ENCODE data around the gene PHACTR4. TPM values are rescaled to one million over a fixed set of nuclear protein-coding genes. Genes with fewer than 3 reads are reported as not detected.
"Not testable (repeated sequence)": the region's sequence is repeated elsewhere in the genome, so short reads cannot be mapped to it uniquely, and the experiment has no call there.

Gene PHACTR4
- total RNA-seq, 4 donors from 2014 or later: 9.1 to 17.7 (median 13.4) TPM

GRCh38 chr1:28510970-28511440, 141.5 kb downstream of the PHACTR4 start:
- Histone ChIP-seq H3K4me3 (no peak overlapping the region), H3K27ac (peak overlapping the region in 1 of 4 donors; percentile 93), H3K36me3 (peaks cover 0 to 61% of the 10 kb centered on the region in 2 donors), H3K9me3 (no peaks in the 10 kb centered on the region), H3K27me3 (no peaks in the 10 kb centered on the region), H3K4me1 (peaks cover 48 to 49% of the 10 kb centered on the region in 2 donors)
- DNase-seq (no peak), ATAC-seq (no peak)
- intact Hi-C loops (cut with DNase I; ENCODE audit: low total_unique reads): loop anchor here (10.0 kb wide), 1 partner anchor 674 kb away; the partner anchor contains the start of gene SRSF4
- in situ Hi-C loops (cut with MboI; ENCODE audit: low sequenced_read_pairs in 4 of 4): loop anchor here in 3 of 4 donors (10.0 to 25.0 kb wide), 4 partner anchors 94 to 376 kb away; no protein-coding TSS in a partner anchor
- TF ChIP-seq CTCF (IDR thresholded peaks at IDR 0.05 in 4 of 5, conservative IDR thresholded peaks at IDR 0.05 in 1 of 5) (no peak), POLR2A (IDR thresholded peaks at IDR 0.05) (no peak)

GRCh38 chr1:28512058-28512611, 142.6 kb downstream of the PHACTR4 start:
- Histone ChIP-seq H3K4me3 (no peak overlapping the region), H3K9me3 (no peaks in the 10 kb centered on the region), H3K27me3 (no peaks in the 10 kb centered on the region), H3K27ac (no peak overlapping the region), H3K36me3 (peaks cover 0 to 61% of the 10 kb centered on the region in 2 donors), H3K4me1 (peaks cover 41 to 42% of the 10 kb centered on the region in 2 donors)
- intact Hi-C loops (cut with DNase I; ENCODE audit: low total_unique reads) (loop anchor here (10.0 kb wide), 1 partner anchor 673 kb away; the partner anchor contains the start of gene SRSF4), in situ Hi-C loops (cut with MboI; ENCODE audit: low sequenced_read_pairs in 4 of 4) (loop anchor here in 3 of 4 donors (10.0 to 25.0 kb wide), 4 partner anchors 93 to 375 kb away; no protein-coding TSS in a partner anchor)
- ATAC-seq: no peak
- TF ChIP-seq CTCF (IDR thresholded peaks at IDR 0.05 in 4 of 5, conservative IDR thresholded peaks at IDR 0.05 in 1 of 5): no peak
- no peak for TF ChIP-seq POLR2A (IDR thresholded peaks at IDR 0.05)
- DNase-seq: no peak

GRCh38 chr1:28514445-28514933, 144.9 kb downstream of the PHACTR4 start:
- peaks cover 23 to 31% of the 10 kb centered on the region in 2 donors for H3K4me1 ChIP-seq
- not testable (repeated sequence) for DNase-seq, ATAC-seq, H3K27me3 ChIP-seq, H3K4me3 ChIP-seq, H3K9me3 ChIP-seq, H3K27ac ChIP-seq
- peaks cover 0 to 45% of the 10 kb centered on the region in 2 donors for H3K36me3 ChIP-seq
- in situ Hi-C loops (cut with MboI; ENCODE audit: low sequenced_read_pairs in 4 of 4) (loop anchor here in 3 of 4 donors (10.0 to 25.0 kb wide), 4 partner anchors 90 to 373 kb away; no protein-coding TSS in a partner anchor), intact Hi-C loops (cut with DNase I; ENCODE audit: low total_unique reads) (loop anchor here (10.0 kb wide), 1 partner anchor 670 kb away; the partner anchor contains the start of gene SRSF4)

GRCh38 chr1:28516518-28516956, 147.0 kb downstream of the PHACTR4 start:
- DNase-seq (no peak), ATAC-seq (no peak)
- in situ Hi-C loops (cut with MboI; ENCODE audit: low sequenced_read_pairs in 4 of 4) (loop anchor here (5.0 to 25.0 kb wide), 5 partner anchors 86 to 371 kb away; no protein-coding TSS in a partner anchor), intact Hi-C loops (cut with DNase I; ENCODE audit: low total_unique reads) (loop anchor here (5.0 to 10.0 kb wide), 2 partner anchors 221 to 668 kb away; partner anchors contain the start of genes SRSF4 and YTHDF2)
- peaks cover 0 to 25% of the 10 kb centered on the region in 2 donors for H3K36me3 ChIP-seq
- H3K27ac ChIP-seq: no peak overlapping the region
- peaks cover 10 to 19% of the 10 kb centered on the region in 2 donors for H3K4me1 ChIP-seq
- H3K9me3 ChIP-seq: no peaks in the 10 kb centered on the region
- H3K4me3 ChIP-seq: no peak overlapping the region
- TF ChIP-seq POLR2A (IDR thresholded peaks at IDR 0.05): no peak
- TF ChIP-seq CTCF (IDR thresholded peaks at IDR 0.05 in 4 of 5, conservative IDR thresholded peaks at IDR 0.05 in 1 of 5): no peak
- H3K27me3 ChIP-seq: no peaks in the 10 kb centered on the region

- ATAC-seq (peak; percentile 24 to 36), DNase-seq (no peak)
- Histone ChIP-seq H3K4me1 (peaks cover 5 to 13% of the 10 kb centered on the region in 2 donors), H3K27me3 (no peaks in the 10 kb centered on the region), H3K36me3 (peaks cover 0 to 16% of the 10 kb centered on the region in 2 donors), H3K4me3 (peak overlapping the region; percentile 58 to 93 (median 67)), H3K27ac (peak overlapping the region; percentile 65 to 92 (median 82)), H3K9me3 (no peaks in the 10 kb centered on the region)
- intact Hi-C loops (cut with DNase I; ENCODE audit: low total_unique reads) (loop anchor here (5.0 to 10.0 kb wide), 2 partner anchors 220 to 667 kb away; partner anchors contain the start of genes SRSF4 and YTHDF2), in situ Hi-C loops (cut with MboI; ENCODE audit: low sequenced_read_pairs in 4 of 4) (loop anchor here (5.0 to 25.0 kb wide), 5 partner anchors 85 to 370 kb away; no protein-coding TSS in a partner anchor)
- TF ChIP-seq POLR2A (IDR thresholded peaks at IDR 0.05) (no peak), CTCF (IDR thresholded peaks at IDR 0.05 in 4 of 5, conservative IDR thresholded peaks at IDR 0.05 in 1 of 5) (no peak)
These were observed 148.1 kb downstream of the PHACTR4 start for GRCh38 chr1:28517649-28517999.

All from gastrocnemius medialis (tissue), 4 donors.